Astrocyte (in vitro differentiated cells and primary cell): ENCODE data around the gene DNAJC8.

Experiments used
- CTCF ChIP-seq: IDR thresholded peaks from 2 replicates; pipeline ENCODE4 v1.5.1; 2011; ENCODE audit warnings: low read depth, mild to moderate bottlenecking, inconsistent platforms, low read length, moderate library complexity; ENCODE audit not compliant: insufficient read depth
- EZH2 ChIP-seq: IDR thresholded peaks from 2 replicates; pipeline ENCODE4 v1.6.1; 2012; ENCODE audit warnings: mild to moderate bottlenecking, low read length, inconsistent platforms; ENCODE audit not compliant: insufficient read depth

DNA sequence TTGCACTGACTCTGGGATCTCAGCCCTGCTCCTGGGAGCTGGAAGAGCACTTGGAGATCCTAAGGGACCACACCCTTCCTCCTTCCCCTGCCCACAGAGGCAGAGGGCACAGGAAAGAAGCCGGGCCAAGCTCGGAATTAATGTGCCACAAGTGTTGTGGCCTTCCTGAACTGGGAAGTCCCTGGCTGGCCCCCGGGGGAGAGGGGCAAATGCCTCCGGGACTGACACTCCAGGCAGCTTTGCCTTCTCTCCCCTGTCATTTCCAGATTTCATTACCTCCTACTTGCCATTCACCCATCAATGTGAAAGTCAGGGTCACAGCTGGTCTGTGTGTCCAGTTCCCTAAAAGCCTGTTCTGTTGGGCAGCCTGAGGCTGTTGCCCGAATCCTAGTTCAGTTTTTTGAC is 48.1 kb upstream of the DNAJC8 start:
- TF ChIP-seq CTCF, result no peak
- TF ChIP-seq EZH2, result no peak
